ENCODE data around the gene POLR1B.

DNA sequence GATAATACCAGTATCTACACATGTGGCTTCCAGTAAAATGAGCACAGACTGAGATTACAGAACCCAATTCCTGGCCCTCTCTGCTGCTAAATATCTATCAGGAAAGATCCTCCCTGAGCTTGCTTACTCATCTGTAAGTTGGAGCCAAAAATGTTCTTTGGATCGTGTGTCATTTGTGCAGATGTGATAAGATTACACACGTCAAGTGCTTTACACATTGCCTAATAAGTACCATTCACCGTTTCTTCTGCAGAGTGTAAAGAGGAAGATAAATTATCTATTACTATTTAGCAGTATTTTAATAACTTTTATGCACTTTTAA, 80.2 kb downstream of the POLR1B start:
- TF ChIP-seq, protein P1, sequence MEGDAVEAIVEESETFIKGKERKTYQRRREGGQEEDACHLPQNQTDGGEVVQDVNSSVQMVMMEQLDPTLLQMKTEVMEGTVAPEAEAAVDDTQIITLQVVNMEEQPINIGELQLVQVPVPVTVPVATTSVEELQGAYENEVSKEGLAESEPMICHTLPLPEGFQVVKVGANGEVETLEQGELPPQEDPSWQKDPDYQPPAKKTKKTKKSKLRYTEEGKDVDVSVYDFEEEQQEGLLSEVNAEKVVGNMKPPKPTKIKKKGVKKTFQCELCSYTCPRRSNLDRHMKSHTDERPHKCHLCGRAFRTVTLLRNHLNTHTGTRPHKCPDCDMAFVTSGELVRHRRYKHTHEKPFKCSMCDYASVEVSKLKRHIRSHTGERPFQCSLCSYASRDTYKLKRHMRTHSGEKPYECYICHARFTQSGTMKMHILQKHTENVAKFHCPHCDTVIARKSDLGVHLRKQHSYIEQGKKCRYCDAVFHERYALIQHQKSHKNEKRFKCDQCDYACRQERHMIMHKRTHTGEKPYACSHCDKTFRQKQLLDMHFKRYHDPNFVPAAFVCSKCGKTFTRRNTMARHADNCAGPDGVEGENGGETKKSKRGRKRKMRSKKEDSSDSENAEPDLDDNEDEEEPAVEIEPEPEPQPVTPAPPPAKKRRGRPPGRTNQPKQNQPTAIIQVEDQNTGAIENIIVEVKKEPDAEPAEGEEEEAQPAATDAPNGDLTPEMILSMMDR (IDR thresholded peaks at IDR 0.05; ENCODE audit: insufficient read depth, low read length, poor library complexity, severe bottlenecking), result no peak
- no peak for TF ChIP-seq EZH2phosphoT487 (conservative IDR thresholded peaks at IDR 0.05; ENCODE audit: low read length)
